GM19025 (cell line): ENCODE data around the gene MYL6B.
"Not testable (repeated sequence)": the region's sequence is repeated elsewhere in the genome, so short reads cannot be mapped to it uniquely, and the experiment has no call there.

ENCODE experiments used
- ATAC-seq: cut with Tn5 transposase; IDR thresholded peaks from one replicate; pipeline ENCODE4 v1.9.1; 2021; ENCODE audit warnings: mild to moderate bottlenecking, low read depth, moderate library complexity; ENCODE audit not compliant: unreplicated experiment

The MYL6B gene

DNA sequence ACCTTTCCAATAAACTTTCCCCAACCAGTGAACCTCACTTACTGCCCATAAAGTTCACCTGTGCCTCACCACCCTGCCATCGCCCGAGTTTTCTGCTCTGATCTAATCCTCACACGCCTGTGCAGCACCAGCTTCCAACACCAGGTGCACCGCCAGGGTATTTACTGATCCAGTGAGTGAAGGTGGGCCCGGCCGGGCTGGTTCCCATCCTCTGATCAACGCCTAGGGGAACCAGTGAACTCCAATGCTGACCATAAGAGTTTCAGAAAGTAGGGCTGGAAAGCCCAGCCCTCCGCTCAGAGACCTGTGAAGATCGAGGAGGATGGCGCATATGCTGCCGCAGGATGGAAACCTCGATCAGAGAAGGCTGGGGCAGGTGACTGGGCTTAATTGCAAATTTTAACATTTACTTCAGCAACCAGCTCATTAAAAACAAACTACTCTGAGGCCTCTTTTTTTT is 685 bp upstream of the MYL6B start:
- ATAC-seq: peak; percentile 41

DNA sequence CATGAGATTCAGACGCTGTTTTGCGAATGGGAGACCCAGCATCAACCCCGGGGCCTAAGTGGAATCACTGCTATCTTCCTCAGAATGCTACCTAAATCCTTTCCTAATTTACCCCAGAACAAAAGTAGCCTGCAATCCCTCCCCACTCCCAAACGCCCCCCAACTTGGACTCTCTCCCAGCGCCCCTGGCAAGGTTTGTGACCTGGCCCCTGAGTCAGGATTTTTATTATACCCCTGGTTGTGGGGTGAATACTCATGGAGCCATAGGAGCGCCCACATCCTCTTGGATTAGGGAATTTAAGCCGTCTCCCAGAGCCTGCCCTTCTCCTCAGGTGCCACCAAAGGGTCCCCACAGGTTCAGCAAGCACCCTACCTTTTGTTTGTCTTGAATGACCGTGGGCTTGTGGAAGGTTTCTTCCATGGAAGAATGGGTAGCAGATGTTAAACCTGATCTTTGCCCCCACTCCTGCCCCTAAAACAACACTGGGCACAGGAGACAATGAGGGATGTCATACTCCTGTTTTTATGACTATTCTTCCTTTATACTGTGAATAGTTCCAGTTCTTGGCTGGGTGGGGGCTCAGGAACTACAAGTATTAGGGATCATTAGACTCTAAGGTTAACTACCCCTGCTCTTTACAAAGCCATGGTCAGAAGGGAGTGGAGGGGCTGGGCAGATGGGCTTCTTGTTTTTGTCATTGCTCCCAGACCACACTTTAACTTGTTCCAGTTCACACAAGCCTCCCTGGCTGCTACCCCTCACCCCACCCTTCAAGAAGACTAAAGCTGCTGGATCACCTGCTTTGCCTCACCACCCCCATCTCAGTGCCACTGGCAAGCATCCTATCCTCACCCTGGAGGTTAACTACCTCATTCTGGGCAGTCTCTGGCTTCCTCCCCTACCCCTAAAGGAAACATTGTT is 630 bp downstream of the MYL6B start:
- ATAC-seq: no peak

DNA sequence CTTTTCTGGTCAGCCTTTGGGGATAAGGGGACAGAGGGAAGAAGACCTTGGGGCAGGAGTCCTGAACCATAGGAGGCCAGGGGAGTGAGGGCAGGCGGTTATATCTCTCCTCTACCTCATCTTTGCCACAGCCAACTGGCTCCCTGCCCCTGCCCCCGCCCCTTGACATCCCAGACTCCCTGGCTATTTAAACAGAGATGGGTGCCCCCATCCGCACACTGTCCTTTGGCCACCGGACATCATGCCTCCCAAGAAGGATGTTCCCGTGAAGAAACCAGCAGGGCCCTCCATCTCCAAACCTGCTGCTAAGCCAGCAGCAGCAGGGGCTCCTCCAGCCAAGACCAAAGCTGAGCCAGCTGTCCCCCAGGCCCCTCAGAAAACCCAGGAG is 1.3 kb downstream of the MYL6B start:
- no peak for ATAC-seq

DNA sequence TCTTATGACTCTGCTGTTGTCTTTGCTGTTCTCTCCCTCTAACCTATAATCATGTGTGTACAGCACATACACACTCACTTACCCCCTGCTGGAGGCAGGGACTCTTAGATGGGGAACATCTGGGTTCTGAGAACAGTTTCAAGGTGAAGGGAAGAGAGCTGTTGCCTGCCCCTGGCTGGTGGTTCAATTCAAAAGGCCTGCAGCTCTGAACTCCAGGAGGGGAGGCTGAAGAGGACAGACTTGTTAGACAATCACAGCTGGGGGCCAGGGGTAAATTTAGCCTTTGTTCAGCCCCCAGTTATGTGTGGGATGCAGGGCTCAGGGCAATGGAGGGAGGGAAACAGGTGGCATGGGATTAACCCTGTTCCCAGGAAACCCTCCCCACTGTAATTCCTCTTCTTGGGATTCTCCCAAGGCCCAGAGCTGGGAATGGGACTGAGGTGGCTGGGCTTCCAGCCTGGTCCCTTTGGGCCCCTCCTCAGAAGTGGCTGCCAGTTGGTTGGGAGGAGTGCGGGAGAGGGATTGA is 1.9 kb downstream of the MYL6B start:
- no peak for ATAC-seq

DNA sequence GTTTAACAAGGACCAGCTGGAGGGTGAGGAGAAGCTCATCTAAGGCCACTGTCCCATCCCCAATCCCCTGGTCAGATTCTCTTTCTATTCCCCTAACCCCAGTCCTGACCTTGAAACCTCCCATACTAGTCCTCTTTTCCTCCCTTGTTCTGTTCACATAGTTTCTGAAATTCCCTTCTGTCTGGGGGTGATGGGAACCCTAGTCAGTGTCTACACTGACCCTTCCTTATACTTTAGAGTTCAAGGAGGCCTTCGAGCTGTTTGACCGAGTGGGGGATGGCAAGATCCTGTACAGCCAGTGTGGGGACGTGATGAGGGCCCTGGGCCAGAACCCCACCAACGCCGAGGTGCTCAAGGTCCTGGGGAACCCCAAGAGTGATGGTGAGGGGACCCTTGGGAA is 2.4 kb downstream of the MYL6B start:
- ATAC-seq: no peak

DNA sequence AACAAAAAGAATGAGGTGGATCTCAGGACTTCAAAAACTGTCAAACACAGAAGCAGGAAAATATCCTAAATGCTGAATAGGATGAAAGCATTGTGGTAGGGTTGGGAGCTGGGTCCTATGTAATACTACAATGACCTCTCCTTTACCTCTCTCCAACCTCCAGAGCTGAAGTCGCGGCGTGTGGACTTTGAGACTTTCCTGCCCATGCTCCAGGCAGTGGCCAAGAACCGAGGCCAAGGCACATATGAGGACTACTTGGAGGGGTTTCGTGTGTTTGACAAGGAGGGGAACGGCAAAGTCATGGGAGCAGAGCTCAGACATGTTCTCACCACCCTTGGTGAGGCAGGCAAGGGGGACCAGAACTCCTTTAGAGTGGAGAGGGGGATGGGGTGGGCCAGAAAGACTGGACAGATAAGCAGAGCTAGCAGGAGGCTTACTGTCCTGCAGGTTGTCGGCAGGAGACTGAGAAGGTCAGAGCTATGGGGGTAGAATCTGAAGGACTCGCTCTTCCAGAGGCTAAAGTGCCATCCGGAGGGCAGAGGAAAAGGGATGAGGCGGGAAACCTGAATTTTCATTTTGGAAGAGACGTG is 3.0 kb downstream of the MYL6B start:
- ATAC-seq: no peak

DNA sequence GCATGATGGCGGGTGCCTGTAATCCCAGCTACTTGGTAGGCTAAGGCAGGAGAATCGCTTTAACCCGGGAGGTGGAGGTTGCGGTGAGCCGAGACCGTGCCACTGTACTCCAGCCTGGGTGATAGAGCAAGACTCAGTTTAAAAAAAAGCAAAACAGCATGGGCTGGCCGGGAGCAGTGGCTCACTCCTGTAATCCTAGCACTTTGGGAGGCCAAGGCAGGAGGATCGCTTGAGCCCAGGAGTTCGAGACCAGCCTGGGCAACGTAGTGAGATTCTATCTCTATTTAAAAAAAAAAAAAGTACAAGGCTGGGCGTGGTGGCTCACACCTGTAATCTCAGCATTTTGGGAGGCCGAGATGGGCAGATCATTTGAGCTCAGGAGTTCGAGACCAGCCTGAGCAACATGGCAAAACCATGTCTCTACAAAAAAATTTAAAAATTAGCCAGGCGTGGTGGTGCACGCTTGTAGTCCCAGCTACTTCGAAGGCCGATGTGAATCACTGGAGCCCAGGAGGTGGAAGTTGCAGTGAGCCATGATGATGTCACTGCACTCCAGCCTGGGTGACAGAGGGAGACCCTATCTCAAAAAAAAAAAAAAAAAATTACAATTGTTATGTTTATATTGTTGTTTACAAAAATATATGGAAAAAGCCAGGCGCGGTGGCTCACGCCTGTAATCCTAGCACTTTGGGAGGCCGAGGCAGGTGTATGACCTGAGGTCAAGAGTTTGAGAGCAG is 4.2 kb downstream of the MYL6B start:
- ATAC-seq: not testable (repeated sequence)

DNA sequence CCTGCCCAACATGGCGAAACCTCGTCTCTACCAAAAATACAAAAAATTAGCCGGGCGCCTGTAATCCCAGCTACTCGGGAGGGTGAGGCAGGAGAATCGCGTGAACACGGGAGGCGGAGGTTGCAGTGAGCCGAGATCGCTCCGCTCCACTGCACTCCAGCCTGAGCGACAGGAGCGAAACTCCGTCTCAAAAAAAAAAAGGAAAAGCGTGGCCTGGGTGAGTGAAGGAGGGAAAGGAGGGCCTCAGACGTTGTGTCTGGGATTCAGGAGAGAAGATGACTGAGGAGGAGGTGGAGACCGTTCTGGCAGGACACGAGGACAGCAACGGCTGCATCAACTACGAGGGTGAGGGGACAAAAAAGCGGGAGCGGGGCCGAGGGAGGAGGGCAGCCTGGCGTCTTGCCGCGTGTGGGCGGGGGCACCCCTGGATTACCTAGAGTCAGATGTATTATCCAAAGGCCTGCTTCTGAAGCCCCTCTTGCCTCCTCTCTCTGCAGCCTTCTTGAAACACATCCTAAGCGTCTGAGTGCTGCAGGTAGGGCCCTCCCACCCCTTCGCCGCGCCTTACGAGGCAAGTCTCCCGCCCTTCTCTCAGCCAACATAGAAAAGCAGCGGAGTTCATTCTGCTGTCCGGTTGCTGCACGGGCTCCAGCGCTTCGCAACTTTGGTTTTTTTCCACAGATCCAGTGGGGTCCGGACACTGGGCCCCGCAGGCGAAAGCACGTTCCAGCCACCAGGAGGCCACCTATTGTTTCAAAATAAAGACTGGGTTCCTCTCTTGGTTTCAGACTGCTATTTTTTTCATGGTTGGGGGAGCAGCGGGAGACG is 5.0 kb downstream of the MYL6B start:
- peak; percentile 25 for ATAC-seq

DNA sequence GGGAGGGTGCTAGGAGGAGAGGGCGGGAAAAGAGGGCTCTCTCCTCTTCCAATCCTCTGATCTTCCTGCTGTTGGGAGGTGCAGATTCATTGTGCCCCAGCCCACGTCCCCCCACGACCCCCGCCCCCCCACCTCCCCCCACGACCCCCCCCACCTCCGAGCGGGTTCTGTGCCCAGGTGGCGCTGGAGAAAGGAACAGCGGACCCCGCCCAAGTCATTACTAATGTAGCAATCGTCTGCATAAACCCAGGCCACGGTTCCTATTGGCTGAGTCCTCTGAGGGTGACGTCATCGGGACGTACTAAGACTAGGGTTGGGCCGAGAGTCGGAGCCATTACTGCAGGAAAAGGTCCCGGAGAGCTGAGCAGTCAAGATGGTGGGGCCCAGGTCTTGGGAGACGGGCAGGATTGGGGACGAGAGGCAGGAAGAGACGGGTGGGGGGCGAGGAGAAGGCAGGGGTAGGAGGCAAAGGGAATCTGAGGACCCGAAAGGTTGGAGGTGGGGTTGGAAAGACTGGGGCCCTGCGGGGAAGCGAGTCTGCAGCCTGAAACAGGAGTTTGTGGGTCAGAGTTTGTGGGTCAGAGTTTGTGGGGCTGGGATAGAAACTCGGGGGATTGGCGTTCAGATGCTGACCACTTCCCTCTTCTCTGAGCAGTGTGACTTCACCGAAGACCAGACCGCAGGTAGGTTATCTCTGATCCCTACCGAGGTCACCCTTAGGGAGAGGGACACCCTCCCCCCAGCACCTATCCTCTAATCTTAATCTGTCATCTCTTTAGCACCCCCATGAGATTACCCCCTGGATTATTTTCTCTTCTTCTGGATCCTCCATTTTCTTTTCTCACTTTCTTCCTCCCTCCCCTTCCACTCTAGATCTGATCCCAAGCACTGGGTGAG is 5.9 kb downstream of the MYL6B start, which contains the start of gene MYL6:
Gene MYL6 (plus strand): TSS at position 331 of the 897 bp plus-strand sequence. CDS start 43 bp downstream, at position 374.
- ATAC-seq: peak; percentile 82

DNA sequence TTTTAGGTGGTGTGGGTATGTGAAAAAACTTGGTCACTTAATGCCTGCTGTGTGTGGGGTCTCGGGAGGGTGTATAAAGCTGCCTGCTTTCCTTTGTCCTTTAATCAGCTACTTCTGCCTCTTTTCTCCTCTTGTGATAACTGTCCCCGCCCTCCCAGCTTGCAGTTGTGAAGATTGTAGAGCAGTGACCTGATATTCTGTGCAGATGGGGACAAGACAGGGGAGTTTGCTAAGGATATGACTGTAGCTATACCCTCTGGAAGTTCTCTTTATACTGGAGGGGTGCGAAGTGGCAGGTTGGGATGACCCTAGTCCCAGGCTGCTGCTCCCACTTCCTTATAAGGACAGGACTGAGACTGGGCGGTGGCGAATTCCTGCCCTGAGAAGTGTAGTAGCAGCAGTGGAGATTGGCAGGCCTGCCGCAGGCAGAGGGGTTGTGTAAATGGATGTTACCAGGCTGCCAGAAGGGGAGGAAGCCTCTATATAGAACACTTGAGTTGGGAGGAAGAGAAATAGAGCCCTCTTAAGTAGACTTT is 6.6 kb downstream of the MYL6B start:
- no peak for ATAC-seq

DNA sequence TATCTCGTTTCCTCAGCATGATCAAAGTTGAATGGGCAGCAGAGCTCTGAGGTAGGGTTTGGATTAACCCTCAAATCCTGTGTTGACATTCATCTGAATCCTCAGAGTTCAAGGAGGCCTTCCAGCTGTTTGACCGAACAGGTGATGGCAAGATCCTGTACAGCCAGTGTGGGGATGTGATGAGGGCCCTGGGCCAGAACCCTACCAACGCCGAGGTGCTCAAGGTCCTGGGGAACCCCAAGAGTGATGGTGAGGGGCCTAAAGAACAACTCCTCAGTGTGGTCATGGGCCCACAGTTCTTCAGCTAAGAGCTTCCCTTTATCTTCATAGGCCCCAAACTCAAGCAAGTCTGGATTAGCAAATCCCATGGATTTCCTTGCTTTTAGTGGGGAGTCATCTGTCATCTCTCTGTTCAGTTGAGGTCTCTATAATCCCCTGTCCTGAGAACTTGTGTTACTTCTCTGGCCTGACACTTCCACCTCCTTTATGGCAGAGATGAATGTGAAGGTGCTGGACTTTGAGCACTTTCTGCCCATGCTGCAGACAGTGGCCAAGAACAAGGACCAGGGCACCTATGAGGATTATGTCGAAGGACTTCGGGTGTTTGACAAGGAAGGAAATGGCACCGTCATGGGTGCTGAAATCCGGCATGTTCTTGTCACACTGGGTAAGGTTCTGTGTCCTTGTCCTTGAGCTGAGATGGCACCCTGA is 7.2 kb downstream of the MYL6B start:
- no peak for ATAC-seq

DNA sequence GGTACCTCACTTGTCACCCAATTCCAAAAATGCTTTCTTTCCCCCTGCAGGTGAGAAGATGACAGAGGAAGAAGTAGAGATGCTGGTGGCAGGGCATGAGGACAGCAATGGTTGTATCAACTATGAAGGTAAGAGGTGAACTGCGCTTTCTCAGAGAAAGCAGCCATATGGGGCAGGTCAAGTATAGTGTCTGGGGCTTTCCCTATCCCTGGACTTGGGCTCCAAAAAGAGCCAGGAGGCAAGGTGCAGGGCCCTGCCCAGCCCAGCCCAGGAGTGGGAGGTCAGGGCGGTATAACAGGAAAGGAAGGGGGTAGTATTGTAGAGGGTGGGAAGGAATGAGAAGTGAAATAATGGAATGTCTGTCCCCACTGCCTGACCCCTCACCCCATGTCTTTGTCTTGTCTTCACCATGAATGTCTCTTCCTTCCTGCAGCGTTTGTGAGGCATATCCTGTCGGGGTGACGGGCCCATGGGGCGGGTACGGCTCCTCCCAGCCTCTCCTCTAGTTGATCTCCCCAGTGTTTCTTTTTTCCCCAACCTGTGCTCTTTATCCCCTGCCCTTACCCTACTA is 7.9 kb downstream of the MYL6B start:
- no peak for ATAC-seq

DNA sequence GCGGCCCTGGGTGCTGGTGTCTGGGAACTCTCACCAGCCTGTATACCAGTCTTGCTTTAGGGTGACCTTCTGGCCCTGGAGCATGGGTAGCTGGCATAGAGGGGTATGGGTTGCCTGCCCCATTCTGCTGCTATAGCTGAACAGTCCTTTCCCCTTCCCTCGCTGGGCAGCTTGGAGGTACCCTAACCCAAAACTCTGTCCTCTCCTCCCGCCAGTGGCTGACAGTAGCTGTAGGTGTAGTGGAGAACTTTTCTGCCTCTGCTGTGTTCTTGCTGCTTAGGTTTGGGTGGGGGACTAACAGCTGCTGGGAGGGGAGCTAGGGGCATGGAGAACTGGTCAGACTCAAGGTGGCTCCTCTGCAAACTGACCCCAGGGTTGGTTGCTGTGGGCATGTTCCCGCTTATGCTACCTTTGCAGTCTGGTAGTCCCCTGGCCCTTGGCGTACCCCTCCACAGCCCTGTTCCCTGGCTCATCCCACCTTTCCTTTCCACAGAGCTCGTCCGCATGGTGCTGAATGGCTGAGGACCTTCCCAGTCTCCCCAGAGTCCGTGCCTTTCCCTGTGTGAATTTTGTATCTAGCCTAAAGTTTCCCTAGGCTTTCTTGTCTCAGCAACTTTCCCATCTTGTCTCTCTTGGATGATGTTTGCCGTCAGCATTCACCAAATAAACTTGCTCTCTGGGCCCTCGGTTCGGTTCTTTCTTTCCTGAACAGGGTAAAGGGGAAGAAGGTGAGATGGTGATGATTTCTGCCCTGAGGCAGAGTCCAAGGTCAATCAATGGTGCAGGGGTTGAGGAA is 8.7 kb downstream of the MYL6B start:
- ATAC-seq: no peak

DNA sequence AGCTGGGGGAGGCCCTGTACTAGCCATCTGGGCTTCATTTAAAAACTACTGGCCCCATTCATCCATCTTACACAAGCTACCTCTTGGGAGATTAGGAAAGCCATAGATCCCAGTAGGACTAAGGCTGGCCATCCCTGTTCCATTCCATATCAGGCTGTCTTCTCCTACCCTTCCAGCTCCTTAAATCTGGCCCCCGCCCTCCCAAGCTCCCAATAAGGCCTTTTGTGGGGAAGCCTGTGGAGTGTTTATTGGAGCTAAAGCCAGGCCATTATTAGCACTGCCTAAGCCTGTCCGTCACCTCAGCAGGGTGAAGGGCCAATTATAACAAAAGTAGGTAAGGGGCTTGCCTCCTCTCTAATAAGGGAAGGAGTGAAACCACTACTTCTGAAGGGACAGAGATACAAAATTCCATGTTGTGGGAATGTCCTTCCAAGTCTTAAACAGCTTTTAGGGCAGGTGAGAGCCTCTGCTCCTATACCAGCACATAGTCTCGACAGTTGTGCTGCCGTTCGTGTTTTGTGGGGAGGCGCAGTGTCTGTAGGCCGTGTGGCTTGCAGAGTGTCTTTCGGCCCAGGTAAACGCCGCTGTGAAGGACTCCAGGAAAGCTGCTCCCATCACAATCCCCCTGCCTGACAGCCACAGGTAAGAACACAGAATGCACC is 9.4 kb downstream of the MYL6B start:
- ATAC-seq: no peak

DNA sequence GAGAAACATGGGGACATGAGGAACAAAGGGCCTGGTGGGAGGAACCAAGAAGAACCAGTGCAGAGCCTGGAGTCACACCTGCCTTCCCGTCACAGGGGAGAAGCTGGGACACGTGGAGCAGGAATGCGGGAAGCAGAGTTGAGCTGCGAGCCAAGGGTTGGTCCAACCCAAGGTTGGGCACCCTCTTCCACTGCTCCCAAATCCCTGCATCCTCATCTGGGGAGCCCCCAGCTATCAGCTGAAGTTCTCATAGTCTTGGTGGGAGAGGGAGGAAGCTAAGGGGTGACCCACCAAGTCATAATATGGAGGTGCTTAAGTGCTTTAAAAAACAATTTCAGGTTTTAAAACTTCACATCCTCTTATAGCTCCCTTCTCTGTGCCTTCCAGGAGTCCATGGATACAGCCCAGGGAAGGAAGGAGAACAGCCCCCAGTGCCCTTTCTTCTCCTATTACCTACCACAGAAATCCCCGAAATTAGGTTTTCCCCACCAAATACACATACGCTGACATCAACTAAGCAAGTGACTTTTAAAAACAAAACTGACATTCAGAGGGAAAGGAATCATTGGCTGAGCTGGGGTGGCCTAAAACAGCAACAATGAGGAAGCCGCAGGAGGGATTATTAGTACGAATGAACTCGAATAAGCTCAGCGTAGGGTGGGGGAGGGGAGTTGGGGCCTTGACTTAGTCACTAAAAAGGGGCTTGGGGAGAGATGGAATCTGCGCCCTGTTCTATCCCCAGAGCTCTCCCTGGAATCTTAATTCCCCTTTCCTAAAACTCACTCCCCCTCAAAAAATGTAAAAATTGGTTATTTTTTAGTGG is 10.3 kb downstream of the MYL6B start:
- no peak for ATAC-seq
